Measurements from ENCODE around the gene MLN.

MLN gene

DNA sequence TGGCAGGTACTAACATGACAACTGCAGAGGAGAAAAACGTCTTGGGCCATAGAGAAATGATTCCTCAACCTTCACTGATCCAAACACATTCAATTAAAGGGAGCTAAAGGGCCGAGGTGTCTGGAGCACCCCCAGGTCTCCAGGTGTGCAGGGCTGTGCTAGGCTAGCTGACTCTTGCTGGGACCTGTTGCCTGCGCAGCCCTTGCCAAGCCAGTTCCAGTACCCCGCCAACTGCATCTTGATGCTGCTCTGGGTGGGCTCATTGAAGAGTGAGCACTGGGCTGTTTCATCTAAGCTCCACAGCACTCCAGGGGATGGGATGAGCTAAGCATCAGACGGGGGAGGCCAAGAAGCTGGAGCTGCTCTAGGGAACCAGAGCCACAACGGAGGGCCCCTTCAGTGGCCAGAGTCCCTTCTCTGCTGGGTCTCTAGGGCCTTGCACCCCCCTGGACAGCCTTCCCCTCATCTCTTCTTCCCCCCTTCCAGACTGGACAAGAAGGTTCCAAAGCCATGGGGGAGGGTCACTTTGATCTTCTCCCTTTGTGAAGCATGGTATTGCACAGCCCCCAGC is 30.8 kb downstream of the MLN start:
- in situ Hi-C loops (cut with HindIII; ENCODE audit: low sequenced_read_pairs): no loop called here

DNA sequence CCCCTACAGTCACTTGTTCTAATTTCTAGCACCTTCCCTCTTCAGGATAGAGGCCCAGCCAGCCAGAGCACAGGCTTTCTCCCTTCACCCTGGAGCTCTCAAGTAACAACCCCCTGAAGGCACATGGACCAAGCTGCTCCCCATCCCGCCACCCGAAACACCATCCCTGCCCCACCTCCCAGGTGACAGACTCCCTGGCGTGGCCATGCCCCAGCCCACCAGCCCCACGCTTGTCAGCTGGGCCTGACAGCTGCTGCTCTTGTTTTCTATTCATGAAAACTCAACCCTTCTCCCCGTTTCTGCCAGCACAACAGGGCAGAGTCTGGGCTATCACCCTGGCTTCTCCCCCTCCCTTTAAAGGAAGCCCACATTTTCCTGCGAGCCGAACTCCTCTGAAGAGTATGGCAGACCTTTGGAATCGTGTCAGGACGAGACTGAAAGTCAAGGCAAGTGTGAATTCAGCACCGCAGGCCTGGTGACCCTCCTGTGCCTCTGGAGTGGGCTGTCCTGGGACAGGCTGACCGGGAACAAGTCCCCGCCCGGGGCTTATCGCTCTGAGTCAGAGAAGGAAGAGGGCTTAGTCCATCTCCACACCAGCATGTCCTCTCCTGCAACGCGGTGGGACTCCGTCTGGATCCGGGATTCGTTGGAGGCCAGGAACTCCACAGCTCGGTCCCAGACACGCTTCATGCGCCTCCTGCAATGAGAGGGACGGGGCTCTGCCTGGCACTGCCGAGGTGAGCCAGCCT is 31.5 kb downstream of the MLN start:
- in situ Hi-C loops (cut with HindIII; ENCODE audit: low sequenced_read_pairs): no loop called here

DNA sequence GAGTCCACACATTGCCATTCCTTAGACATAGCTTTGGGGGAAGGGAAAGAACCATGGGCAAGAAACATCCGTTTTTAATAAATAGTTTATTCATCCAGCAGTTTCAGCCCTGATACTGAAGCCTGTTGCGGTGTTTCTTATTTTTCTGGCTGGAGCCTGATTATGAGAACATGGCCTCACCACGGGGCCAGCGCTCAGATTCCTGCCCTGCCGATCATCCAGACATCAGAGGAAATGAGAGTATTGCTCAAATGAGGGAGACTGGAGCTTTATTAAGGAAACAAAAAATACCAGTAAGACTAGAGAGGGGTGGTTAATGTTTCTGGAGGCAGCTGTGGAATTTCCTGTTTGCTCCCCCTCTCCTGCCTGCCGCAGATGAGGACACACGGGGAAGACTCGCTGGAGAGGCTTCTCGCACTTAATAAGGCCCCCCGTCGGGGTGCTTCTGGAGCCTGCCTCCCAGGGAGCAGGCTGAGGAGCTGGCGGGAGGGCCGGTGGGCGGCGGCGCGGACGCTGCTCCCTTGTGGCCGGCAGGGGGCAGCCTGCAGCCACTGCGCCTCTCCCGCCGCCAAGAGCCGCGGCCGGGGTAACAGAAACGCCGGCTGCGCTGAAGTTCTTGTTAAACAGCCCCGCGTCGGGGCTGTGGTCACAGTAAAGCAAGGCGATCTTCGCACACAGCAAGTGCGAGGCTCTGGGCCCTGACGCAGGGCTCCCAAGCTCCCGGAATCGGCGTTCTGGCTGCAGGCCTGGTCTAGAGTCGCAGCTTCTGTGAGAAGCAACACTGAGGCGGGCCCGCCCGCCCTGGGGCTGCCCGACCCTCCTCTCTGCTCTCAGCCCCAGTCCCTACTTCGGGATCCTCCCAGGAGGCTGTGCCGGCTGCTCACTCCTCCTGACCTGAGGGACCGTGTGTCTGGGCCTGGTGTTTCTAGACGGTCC is 32.4 kb downstream of the MLN start:
- in situ Hi-C loops (cut with HindIII; ENCODE audit: low sequenced_read_pairs): no loop called here

DNA sequence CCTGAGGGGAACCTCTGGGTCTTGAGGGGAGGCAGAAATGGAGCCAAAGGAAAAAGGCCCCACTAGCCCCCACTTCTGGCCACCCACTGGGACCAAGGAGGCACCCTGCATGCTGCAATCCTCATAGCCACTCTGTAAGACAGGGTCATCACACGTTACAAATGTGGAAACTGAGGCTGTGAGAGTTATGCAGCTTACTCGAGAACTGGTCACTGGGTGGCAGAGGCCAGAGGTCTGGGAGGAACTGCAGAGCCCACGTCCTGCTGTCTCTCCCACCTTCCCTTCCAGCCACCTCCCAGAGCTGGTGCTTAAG is 33.0 kb downstream of the MLN start:
- in situ Hi-C loops (cut with HindIII; ENCODE audit: low sequenced_read_pairs): no loop called here

DNA sequence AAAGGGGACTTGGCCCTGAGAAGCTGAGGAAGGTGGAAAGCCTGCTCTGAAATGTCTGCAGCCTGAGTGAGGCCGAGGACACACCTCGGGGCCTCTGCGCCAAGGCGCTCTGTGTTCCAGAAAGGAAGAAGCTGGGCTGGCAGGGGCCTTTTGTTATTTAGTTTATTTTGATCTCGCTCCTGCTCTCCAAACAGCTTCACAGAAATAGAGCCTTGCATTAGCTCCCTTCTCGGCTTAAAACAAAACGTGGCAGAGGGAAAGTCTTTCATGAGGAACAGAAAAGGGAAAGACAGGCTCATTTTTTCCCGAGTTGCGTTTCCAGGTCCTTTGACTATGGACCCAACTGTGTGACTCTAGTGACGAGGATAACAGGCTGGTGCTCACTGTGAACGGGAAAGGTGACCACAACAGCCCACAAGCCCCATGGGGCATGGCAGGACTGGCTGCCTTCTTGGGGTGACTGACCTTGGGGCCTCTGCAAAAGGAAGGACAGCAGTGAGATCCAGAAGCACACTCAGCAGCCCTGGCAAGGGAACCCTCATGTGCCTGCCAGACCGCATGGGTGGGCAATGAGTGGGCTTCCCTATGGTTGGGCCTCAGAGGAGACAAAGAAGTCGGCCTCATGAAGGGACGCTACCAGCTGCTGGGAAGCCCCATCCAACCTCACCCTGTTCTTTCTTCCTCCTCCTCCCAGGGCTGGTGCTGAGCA is 33.5 kb downstream of the MLN start:
- in situ Hi-C loops (cut with HindIII; ENCODE audit: low sequenced_read_pairs): no loop called here

DNA sequence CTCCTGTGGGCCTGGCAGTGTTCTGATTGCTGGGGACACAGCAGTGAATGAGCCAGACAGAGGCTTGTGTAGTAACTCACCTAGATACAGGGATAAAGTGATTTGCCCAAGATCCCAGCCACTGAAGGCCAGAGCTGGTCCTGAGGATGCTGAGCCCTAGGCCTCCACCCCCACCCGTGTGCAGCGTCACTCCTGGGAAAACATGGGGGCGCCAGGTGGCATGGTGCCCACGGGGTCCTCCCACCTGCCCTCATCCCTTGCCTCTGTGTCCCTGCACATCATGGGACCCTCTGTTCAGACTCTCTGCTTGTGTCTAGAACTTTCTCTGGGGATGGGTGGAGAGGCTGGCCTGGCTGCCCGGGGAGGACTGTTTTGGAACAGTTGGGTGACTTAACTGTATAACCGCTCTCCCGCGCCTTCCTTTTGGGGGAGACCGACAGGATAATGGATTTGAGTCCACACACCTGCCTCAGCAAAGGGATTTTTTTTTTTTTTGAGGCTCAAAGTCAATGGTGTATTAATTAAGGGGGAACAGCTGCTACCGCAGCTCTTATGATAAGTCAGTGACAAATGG is 34.5 kb downstream of the MLN start:
- in situ Hi-C loops (cut with HindIII; ENCODE audit: low sequenced_read_pairs): loop anchor here (10.0 kb wide), 1 partner anchor 375 kb away; the partner anchor contains the start of gene GRM4

DNA sequence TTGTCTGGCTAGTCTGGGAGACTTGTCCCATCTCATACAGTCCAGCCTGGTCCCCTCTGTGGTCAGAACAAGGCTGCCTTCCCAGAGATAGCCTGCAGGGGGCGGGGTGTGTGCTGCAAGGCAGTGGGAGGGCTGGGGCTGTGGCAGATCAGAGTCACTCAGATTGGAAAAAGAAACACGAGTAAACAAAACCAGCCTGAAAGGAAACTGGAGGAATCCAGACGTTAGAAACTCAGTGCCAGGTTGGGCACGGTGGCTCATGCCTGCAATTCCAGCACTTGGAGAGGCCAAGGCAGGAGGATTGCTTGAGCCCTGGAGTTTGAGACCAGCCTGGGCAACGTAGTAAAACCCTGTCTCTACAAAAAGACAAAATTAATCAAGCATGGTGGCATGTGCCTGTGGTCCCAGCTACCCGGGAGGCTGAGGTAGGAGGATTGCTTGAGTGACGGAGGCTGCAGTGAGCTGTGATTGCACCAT is 35.1 kb downstream of the MLN start:
- in situ Hi-C loops (cut with HindIII; ENCODE audit: low sequenced_read_pairs): loop anchor here (10.0 kb wide), 1 partner anchor 376 kb away; the partner anchor contains the start of gene GRM4

DNA sequence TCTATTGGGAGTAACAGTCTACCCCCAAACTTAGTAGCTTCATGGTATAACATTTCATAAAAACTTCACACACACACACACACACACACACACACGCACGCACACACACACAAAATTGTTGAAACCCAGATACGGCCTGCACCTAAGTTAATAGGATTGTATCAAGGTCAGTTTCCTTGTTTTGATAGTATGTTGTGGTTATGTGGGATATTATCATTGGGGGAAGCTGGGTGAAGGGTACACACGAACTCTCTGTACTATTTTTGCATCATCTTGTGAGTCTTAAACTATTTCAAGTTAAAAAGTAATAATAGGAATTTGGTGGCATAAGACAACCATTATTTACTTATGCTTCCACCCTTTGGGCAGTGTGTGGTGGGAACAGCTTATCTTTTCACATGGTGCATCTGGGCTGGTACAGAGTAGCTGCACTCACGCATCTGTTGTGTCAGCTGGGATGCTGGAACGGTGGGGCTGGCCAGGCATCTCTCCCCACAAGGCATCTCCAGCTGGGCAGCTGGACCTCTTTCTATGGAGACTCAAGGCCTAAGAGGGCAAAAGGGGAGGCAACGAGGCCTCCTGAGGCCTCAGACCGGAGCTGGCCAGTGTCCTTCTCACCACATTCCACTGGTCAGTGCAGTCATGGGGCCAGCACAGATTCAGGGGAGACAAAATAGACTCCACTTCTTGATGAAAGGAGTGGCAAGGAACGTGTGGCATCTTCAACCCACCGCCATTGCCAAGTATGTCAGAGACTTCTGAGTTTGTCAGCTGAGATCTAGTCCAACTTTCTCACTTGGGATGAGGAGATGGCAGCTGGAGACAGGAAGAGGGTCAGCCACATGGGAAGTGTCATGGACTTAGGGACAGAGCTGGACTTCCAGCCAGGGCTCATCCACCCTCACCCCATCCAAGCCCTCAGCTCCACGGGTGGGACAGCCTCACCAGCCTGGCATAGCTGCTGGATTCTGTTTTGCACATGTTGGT is 36.6 kb downstream of the MLN start:
- in situ Hi-C loops (cut with HindIII; ENCODE audit: low sequenced_read_pairs): loop anchor here (10.0 kb wide), 1 partner anchor 378 kb away; the partner anchor contains the start of gene GRM4

DNA sequence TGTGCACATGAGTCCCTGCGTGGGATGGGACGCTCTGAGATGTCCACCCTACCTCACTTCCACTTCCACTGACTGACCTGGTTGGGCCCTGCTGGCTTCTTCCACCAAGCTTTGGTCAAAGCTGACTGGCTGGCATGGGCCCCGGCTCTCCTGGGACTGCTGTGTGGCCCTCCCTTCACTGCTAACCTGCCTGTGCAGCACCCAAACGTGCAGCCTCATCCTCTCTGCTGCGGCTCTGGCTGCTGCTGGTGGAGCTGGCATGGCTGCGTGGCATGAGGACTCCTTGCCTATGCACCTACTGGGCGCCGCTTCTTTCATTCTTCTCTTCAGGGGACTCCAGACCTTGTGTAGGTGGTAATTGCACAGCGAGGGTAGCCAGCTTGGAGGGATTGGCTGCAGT is 38.4 kb downstream of the MLN start:
- in situ Hi-C loops (cut with HindIII; ENCODE audit: low sequenced_read_pairs): loop anchor here (10.0 kb wide), 1 partner anchor 379 kb away; the partner anchor contains the start of gene GRM4

DNA sequence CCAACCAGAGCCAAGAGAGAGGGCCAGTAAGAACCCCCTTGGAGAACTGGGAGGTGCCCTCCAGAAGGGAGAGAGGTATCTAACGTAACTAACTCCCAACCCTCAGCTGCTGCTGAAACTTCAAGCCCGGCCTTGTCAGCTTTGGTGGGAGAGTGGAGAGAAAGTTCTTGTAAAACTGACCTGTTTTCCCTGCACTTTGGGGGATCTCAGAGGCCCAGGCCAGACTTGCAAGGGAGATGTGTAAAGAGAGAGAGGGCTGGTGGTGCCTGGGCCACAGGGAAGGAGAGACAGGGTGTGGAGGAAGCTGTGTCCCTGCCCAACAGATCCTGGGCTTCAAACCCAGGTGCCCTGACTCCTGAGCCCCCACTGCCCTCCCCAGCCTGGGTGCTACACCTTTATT is 39.8 kb downstream of the MLN start:
- in situ Hi-C loops (cut with HindIII; ENCODE audit: low sequenced_read_pairs): loop anchor here (10.0 kb wide), 1 partner anchor 381 kb away; the partner anchor contains the start of gene GRM4

DNA sequence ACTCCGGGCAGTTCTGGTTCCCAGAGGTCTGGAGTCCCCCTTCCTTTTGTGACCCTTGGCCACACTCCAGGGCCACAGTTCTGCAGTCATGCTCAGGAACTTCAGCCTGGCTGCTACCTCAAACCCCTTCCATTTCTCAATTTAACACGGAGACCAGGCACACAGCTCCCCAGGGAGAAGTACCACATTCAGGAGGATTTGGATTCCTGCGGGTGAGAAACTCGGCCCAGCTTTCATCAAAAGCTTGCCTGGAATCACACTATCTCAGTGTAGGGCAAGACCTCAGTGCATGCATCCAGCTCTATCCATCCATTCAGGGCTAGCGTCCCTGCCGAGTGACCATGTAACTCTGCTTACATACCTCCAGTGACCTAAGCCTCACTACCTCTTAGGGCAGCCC is 40.3 kb downstream of the MLN start:
- in situ Hi-C loops (cut with HindIII; ENCODE audit: low sequenced_read_pairs): loop anchor here (10.0 kb wide), 1 partner anchor 381 kb away; the partner anchor contains the start of gene GRM4

DNA sequence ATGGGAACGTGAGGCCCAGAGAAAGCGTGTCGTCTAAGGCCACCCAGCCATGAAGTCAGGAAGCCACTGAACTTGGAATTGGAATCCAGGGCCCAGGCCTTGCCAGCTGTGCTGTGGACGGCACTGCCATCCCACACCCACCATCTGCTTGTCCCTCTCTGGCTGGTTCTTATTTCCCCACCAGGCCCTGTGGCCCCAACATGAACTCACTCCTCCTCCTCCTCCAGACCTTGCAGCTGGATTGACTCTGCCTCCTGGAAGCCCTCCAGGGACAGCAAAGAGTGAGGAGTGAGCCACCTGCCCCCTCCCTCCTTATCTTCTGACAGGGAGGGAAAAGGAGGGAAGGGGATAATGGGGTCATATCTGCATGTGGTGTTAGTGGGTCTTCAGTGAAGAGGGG is 41.1 kb downstream of the MLN start:
- in situ Hi-C loops (cut with HindIII; ENCODE audit: low sequenced_read_pairs): loop anchor here (10.0 kb wide), 1 partner anchor 382 kb away; the partner anchor contains the start of gene GRM4

DNA sequence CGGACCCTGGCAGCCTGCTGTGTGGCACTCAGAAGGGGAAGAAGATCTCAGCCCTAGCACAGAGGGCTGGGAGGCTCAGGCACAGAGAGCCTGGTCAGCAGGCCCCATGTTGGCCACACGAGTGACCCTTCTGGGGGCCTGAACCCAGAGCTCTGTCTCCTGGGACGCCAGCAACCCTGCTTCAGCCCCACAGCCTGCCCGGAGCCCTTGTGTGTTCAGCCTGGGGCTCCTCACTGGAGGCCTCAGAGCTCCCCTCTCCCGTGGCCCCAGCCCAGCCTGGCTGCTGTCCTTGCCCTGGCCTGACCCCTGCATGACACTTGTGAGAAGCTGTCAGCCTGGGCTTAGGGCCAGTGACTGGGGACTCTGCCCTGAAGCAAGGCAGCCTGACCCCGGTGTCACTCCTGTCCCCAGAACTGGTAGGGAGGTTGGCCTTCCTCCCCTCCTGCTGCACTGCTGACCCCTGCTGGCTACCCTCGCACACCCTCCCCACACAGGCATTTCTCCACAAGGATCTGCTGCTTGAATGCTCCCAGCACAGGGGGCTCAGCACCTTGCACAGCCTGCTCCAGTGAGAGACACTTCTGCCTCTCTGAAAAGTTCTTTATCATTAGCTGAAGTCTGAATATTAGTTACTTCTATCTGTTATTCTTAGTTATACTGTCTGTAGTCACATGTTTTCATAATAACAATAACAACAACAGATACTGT is 41.7 kb downstream of the MLN start:
- in situ Hi-C loops (cut with HindIII; ENCODE audit: low sequenced_read_pairs): loop anchor here (10.0 kb wide), 1 partner anchor 383 kb away; the partner anchor contains the start of gene GRM4

DNA sequence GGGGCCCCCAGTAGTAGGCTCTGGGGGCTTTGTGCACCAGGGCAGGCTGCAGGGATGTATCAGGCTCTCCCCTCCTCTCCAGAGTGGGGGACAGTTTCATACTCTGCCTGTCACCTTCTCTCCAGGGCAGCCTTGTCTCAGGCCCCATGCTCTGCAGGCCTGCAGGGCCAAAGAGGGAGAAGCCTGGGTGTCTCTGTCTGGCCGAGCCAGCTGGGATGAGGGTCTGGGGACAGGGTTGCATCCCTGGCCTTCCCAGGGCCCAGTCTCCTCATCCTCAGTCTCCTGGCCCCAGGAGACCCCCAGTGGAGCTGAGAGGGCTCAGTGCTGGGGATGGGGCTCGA is 42.3 kb downstream of the MLN start:
- in situ Hi-C loops (cut with HindIII; ENCODE audit: low sequenced_read_pairs): loop anchor here (10.0 kb wide), 1 partner anchor 383 kb away; the partner anchor contains the start of gene GRM4

DNA sequence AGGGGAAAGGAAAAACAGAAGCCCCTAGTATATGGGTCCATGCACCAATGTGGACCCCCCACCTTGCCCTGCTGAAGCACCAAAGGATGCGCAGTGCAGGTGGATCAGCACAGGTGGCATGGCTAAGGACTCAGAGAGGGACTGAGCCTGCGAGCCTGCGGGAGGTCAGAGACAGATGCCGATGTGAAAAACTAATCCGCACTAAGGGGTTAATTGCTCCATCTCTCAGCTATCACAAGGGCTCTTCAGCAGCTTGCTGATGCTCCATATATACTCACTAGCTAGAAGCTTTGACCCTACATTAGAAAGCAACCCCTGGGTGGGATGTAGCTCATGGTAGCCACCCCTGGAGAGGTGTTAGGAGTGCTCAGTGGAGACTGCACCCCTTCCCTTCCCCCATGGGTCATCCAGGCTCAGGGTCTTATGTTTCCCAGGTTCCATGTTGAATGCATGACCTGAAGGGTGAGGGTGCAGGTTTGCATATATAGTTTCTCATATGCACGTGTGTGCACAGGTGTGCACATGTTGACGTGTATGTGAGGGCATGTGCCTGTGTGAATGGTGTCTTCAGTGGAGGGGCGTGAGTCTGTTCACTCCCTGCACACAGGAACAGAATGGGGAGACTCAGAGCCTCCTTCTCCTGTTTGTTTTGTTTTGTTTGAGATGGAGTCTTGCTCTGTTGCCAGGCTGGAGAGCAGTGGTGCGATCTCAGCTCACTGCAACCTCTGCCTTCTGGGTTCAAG is 43.7 kb downstream of the MLN start:
- in situ Hi-C loops (cut with HindIII; ENCODE audit: low sequenced_read_pairs): loop anchor here (10.0 kb wide), 1 partner anchor 385 kb away; the partner anchor contains the start of gene GRM4

DNA sequence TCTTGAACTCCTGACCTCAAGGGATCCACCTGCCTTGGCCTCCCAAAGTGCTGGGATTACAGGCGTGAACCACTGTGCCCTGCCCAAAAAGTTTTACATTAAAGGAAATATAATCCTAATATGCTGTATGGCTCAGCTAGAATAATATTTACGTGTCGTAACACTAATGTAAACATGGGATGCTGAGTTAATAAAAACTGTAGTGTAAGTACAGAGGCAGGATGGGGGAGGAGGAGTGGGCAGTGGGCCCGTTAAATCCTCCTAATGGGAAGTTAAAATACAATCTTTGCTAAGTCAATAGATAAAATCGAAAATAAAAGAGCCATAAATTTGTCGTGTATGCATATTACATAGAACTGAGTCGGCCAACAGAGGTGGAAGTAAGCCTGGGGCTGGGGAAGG is 45.0 kb downstream of the MLN start:
- in situ Hi-C loops (cut with HindIII; ENCODE audit: low sequenced_read_pairs): no loop called here

DNA sequence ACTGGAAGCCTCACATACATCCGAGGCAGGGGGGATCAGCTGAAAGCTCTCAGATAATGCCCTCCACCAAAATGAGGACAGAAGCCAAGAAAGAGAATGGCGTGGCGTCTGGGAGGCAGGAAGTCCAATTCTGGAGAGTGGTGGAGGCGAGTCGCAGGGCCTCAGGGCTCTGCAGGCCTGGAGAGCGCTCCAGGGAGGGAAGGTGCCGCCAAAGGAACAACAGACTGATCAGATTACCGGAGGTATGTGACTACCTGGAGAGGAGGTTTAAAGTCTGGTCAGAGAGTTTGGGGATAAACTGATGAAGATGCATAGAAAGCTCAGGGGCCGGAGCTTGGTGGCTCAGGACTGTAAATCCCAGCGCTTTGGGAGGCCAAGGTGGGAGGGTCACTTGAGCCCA is 45.9 kb downstream of the MLN start:
- in situ Hi-C loops (cut with HindIII; ENCODE audit: low sequenced_read_pairs): no loop called here

DNA sequence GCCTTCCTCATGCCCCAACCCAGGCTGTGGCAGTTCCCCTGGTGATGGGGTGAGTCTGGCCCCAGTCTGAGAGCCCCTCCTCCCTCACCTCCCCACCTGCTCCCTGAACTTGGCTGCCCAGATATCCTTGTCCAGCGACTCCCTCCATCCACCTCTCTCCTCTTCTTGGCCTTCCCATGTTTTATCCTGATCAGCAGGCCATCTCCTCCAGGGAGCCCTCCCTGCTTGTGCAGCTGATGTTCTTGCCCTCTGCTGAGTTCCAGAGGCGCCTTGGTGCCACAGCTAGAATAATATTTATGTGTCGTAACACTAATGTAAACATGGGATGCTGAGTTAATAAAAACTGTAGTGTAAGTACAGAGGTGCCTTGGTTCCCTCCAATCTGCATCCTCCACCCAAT is 46.7 kb downstream of the MLN start:
- in situ Hi-C loops (cut with HindIII; ENCODE audit: low sequenced_read_pairs): no loop called here
